Upper lobe of left lung (tissue), 4 donors: ENCODE measurements around the gene CKM.
"Not testable (repeated sequence)": the region's sequence is repeated elsewhere in the genome, so short reads cannot be mapped to it uniquely, and the experiment has no call there.

Source experiments
- CTCF ChIP-seq, 6 experiments: fragments of 450-650 bp in 4 of 6; fragments of 200-600 bp in 2 of 6; sonication (generic) in 2 of 6; IDR thresholded peaks; one replicate each; pipeline ENCODE4 v1.5.1; 2016 to 2019; ENCODE audit warnings: antibody characterized with exemption in 6 of 6
- EP300 ChIP-seq, 4 donors: sonication (generic); formaldehyde crosslinking; IDR thresholded peaks; one replicate each; pipeline ENCODE4 v1.5.1; 2017; ENCODE audit warnings: antibody characterized with exemption in 4 of 4, control low read depth in 2 of 4
- POLR2A ChIP-seq, 4 donors: fragments of 450-650 bp; IDR thresholded peaks; one replicate each; pipeline ENCODE4 v1.5.1; 2016 to 2017; ENCODE audit warnings: antibody characterized with exemption in 4 of 4, mild to moderate bottlenecking in 2 of 4

DNA sequence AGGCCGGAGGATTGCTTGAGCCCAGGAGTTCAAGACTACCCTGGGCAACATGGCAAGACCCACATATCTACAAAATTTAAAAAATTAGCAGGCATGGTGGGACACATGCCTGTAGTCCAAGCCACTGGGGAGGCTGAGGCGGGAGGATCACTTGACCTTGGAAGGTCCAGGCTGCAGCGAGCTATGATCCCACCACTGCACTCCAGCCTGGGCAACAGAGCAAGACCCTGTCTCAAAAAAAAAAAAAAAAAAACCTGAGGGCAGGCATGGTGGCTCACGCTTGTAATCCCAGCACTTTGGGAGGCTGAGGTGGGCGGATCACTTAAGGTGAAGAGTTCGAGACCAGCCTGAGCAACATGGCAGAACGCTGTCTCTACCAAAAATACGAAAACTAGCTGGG, 13.4 kb downstream of the CKM start:
- not testable (repeated sequence) for TF ChIP-seq EP300, CTCF, POLR2A (IDR thresholded peaks at IDR 0.05)
